Panc1 (cell line): Measurements from ENCODE around the gene SLC51B. TPM values are rescaled to one million over a fixed set of nuclear protein-coding genes. Genes with fewer than 3 reads are reported as not detected.

Experiments
- ATAC-seq: fragments of 200-7000 bp; cut with Tn5 transposase; 2 replicates; pipeline ENCODE4 v1.9.1; 2020; ENCODE audit warnings: mild to moderate bottlenecking, moderate library complexity
- BruUV-seq: library from RNA; stranded (reverse); fragments of 400-500 nt; replicated peaks from 2 replicates; lab custom pipeline; 2021; lab: Mats Ljungman, UMichigan
- CTCF ChIA-PET: fragments of 300-600 bp; sonication (Branson Sonifier 250); formaldehyde crosslinking; loops from one replicate; lab custom pipeline; 2022; ENCODE audit warnings: antibody characterized with exemption; lab: Charles Lee
- POLR2A ChIA-PET: fragments of 300-600 bp; sonication (Branson Sonifier 250); formaldehyde crosslinking; loops from one replicate; lab custom pipeline; 2022; ENCODE audit warnings: antibody characterized with exemption; lab: Charles Lee
- DNase-seq: peaks from one replicate; pipeline ENCODE4 v3.0.0-alpha.2; 2010; ENCODE audit warnings: low read depth, low spot score
- H3K27ac ChIP-seq: 2 replicates; pipeline ENCODE4 v1.5.1; 2011; ENCODE audit warnings: mild to moderate bottlenecking, low read length, inconsistent platforms
- H3K27me3 ChIP-seq: fragments of 200-500 bp; sonication (Bioruptor generic); 2 replicates; pipeline ENCODE4 v1.6.0; 2014; ENCODE audit warnings: low read length, inconsistent platforms; ENCODE audit not compliant: control insufficient read depth, insufficient read depth
- H3K36me3 ChIP-seq: fragments of 200-500 bp; sonication (Bioruptor generic); 2 replicates; pipeline ENCODE4 v1.5.1; 2014; ENCODE audit warnings: inconsistent platforms, mild to moderate bottlenecking, low read length, moderate library complexity; ENCODE audit not compliant: control insufficient read depth, insufficient read depth
- H3K4me1 ChIP-seq: 2 replicates; pipeline ENCODE4 v1.5.1; 2011; ENCODE audit warnings: inconsistent platforms, mild to moderate bottlenecking, low read length, moderate library complexity; ENCODE audit not compliant: control insufficient read depth, insufficient read depth
- H3K4me3 ChIP-seq, 2 experiments: 2 replicates each; pipeline ENCODE4 v1.5.1; 2011 to 2012; ENCODE audit warnings: low read depth in 2 of 2, low read length in 2 of 2, mild to moderate bottlenecking in 2 of 2, inconsistent platforms in 1 of 2, moderate library complexity in 1 of 2
- H3K9me3 ChIP-seq: fragments of 200-500 bp; sonication (Bioruptor generic); 2 replicates; pipeline ENCODE4 v1.5.1; 2014; ENCODE audit warnings: low read depth, mild to moderate bottlenecking, inconsistent platforms, low read length, moderate library complexity; ENCODE audit not compliant: control insufficient read depth, insufficient read depth
- POLR2AphosphoS5 ChIP-seq: IDR thresholded peaks from 2 replicates; pipeline ENCODE4 v1.6.1; 2012; ENCODE audit warnings: mild to moderate bottlenecking, low read depth, low read length, moderate library complexity
- SIN3A ChIP-seq: IDR thresholded peaks from 2 replicates; pipeline ENCODE4 v1.6.1; 2012; ENCODE audit warnings: low read depth, mild to moderate bottlenecking, low read length, moderate library complexity, borderline replicate concordance; ENCODE audit not compliant: insufficient read depth
- TCF7L2 ChIP-seq: IDR thresholded peaks from 2 replicates; pipeline ENCODE4 v1.6.1; 2011; ENCODE audit warnings: mild to moderate bottlenecking, low read depth, low read length, inconsistent platforms
- in situ Hi-C: cut with HindIII; loops from 2 replicates; pipeline ENCODE4 v1.10.0; 2016; ENCODE audit warnings: low sequenced_read_pairs, low pct_unique_long_range_greater_than_20kb
- intact Hi-C: fragments of 100-400 bp; cut with micrococcal nuclease; formaldehyde crosslinking; loops from one replicate; pipeline ENCODE4 v1.10.0; 2022; ENCODE audit not compliant: unreplicated experiment
- total RNA-seq: library from RNA; stranded (reverse); gene quantifications from one replicate; pipeline ENCODE4 v1.2.1, GENCODE V29; 2021; ENCODE audit not compliant: unreplicated experiment
- TF ChIP-seq, protein P1 (sequence below), 2 experiments: IDR thresholded peaks; 2 replicates each; pipeline ENCODE4 v1.6.1; 2011 to 2012; ENCODE audit warnings: low read depth in 2 of 2, control low read depth in 1 of 2, low read length in 1 of 2, mild to moderate bottlenecking in 1 of 2, moderate library complexity in 1 of 2; ENCODE audit not compliant: insufficient read depth in 1 of 2
- TF ChIP-seq, protein P2 (sequence below): fragments of 450-650 bp; IDR thresholded peaks from 2 replicates; pipeline ENCODE4 v1.5.1; 2017; ENCODE audit warnings: mild to moderate bottlenecking

Gene SLC51B
- total RNA-seq, 1 experiment from 2014 or later, result 0.51 TPM

- H3K4me1 ChIP-seq, result no peaks in the 10 kb centered on the region
These were observed 23.2 kb downstream of the SLC51B start for GRCh38 chr15:65068403-65068788.

DNA sequence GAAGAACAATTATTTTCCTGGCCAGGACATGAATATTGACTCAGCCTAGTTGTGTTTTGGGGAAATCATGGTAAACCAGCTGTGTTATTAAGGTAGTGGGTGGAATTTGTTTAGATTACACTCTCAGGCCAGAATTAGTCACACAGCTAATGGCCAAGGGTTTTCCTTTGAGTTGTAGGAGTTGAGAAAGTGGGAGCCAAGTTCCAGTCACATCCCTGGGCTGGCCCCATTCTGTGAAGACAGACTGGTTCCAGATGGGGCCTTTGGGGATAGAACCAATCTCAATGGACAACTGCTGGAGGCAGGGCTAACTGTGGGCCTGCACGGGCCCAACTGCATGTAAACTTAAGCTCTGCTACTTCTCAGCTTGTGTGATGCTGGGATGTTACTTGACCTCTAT, 24.0 kb downstream of the SLC51B start:
- H3K27me3 ChIP-seq, result peaks cover 6% of the 10 kb centered on the region; the same call in 1 of the 2 replicates
- ChIA-PET CTCF (interaction anchor here (0.6 kb wide), 2 partner anchors 69 to 218 kb away, joined by 6 to 7 read pairs; partner anchors contain the start of gene PARP16), POLR2A (no interaction called here)
- in situ Hi-C loops, result no loop called here
- DNase-seq, result no peak
- no peak for ATAC-seq
- no peaks in the 10 kb centered on the region for H3K36me3 ChIP-seq
- no TSS peak for BruUV-seq
- TF ChIP-seq SIN3A (no peak), POLR2AphosphoS5 (no peak), TCF7L2 (no peak)
- TF ChIP-seq, protein P1, sequence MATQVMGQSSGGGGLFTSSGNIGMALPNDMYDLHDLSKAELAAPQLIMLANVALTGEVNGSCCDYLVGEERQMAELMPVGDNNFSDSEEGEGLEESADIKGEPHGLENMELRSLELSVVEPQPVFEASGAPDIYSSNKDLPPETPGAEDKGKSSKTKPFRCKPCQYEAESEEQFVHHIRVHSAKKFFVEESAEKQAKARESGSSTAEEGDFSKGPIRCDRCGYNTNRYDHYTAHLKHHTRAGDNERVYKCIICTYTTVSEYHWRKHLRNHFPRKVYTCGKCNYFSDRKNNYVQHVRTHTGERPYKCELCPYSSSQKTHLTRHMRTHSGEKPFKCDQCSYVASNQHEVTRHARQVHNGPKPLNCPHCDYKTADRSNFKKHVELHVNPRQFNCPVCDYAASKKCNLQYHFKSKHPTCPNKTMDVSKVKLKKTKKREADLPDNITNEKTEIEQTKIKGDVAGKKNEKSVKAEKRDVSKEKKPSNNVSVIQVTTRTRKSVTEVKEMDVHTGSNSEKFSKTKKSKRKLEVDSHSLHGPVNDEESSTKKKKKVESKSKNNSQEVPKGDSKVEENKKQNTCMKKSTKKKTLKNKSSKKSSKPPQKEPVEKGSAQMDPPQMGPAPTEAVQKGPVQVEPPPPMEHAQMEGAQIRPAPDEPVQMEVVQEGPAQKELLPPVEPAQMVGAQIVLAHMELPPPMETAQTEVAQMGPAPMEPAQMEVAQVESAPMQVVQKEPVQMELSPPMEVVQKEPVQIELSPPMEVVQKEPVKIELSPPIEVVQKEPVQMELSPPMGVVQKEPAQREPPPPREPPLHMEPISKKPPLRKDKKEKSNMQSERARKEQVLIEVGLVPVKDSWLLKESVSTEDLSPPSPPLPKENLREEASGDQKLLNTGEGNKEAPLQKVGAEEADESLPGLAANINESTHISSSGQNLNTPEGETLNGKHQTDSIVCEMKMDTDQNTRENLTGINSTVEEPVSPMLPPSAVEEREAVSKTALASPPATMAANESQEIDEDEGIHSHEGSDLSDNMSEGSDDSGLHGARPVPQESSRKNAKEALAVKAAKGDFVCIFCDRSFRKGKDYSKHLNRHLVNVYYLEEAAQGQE (IDR thresholded peaks at IDR 0.05; ENCODE audit: insufficient read depth in 1 of 2, low read depth in 2 of 2, low read length in 1 of 2), result no peak
- TF ChIP-seq, protein P2, sequence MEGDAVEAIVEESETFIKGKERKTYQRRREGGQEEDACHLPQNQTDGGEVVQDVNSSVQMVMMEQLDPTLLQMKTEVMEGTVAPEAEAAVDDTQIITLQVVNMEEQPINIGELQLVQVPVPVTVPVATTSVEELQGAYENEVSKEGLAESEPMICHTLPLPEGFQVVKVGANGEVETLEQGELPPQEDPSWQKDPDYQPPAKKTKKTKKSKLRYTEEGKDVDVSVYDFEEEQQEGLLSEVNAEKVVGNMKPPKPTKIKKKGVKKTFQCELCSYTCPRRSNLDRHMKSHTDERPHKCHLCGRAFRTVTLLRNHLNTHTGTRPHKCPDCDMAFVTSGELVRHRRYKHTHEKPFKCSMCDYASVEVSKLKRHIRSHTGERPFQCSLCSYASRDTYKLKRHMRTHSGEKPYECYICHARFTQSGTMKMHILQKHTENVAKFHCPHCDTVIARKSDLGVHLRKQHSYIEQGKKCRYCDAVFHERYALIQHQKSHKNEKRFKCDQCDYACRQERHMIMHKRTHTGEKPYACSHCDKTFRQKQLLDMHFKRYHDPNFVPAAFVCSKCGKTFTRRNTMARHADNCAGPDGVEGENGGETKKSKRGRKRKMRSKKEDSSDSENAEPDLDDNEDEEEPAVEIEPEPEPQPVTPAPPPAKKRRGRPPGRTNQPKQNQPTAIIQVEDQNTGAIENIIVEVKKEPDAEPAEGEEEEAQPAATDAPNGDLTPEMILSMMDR, result no peak
- H3K27ac ChIP-seq, result no peak overlapping the region
- no peaks in the 10 kb centered on the region for H3K9me3 ChIP-seq
- H3K4me1 ChIP-seq, result no peaks in the 10 kb centered on the region
- no peak overlapping the region for H3K4me3 ChIP-seq
- intact Hi-C loops, result no loop called here

More at GRCh38 chr15:65068403-65068788, 23.2 kb downstream of the SLC51B start:
- ChIA-PET POLR2A (no interaction called here), CTCF (interaction anchor here (0.6 kb wide), 1 partner anchor 16 kb away, joined by 3 read pairs; no protein-coding TSS in a partner anchor)
- Histone ChIP-seq H3K27ac (no peak overlapping the region), H3K27me3 (peaks cover 6% of the 10 kb centered on the region; the same call in 1 of the 2 replicates), H3K36me3 (no peaks in the 10 kb centered on the region), H3K9me3 (no peaks in the 10 kb centered on the region), H3K4me3 (peak overlapping the region in 1 of 2 experiments; percentile 23; a peak in 1 of 4 replicates)
- in situ Hi-C loops, result no loop called here
- intact Hi-C loops, result loop anchor here (1.0 kb wide), 1 partner anchor 8 kb away; the partner anchor contains the start of gene KBTBD13
- BruUV-seq, result no TSS peak
- no peak for DNase-seq
- no peak for ATAC-seq
- TF ChIP-seq TCF7L2, result no peak
- no peak for TF ChIP-seq POLR2AphosphoS5
- no peak for TF ChIP-seq SIN3A
- TF ChIP-seq, protein P2, result no peak
- TF ChIP-seq, protein P1 (IDR thresholded peaks at IDR 0.05; ENCODE audit: insufficient read depth in 1 of 2, low read depth in 2 of 2, low read length in 1 of 2), result no peak
